ENCODE measurements around the gene TFDP2.

DNA sequence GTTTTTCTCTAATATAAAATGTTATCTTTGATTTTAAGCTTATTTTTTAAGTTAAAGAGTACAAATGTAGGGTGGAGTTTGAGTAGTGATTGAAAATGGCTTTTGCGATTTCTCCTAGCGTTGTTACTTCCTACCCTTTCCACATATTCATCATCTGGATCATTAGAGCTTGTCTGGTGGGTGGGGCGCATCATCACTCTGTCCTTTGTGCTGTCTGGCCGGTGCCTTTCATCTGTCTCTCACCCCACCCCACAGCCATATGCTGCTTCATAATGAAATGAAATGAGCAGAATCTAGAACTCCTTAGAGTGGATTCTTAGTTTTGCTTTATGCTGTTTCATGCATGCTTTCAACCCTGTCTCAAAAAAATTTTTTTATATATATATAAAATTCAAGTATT is 228.6 kb downstream of the TFDP2 start:
- TF ChIP-seq, protein P1, sequence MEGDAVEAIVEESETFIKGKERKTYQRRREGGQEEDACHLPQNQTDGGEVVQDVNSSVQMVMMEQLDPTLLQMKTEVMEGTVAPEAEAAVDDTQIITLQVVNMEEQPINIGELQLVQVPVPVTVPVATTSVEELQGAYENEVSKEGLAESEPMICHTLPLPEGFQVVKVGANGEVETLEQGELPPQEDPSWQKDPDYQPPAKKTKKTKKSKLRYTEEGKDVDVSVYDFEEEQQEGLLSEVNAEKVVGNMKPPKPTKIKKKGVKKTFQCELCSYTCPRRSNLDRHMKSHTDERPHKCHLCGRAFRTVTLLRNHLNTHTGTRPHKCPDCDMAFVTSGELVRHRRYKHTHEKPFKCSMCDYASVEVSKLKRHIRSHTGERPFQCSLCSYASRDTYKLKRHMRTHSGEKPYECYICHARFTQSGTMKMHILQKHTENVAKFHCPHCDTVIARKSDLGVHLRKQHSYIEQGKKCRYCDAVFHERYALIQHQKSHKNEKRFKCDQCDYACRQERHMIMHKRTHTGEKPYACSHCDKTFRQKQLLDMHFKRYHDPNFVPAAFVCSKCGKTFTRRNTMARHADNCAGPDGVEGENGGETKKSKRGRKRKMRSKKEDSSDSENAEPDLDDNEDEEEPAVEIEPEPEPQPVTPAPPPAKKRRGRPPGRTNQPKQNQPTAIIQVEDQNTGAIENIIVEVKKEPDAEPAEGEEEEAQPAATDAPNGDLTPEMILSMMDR (conservative IDR thresholded peaks at IDR 0.05; ENCODE audit: low read length), result no peak
- no peak for TF ChIP-seq EZH2phosphoT487 (IDR thresholded peaks at IDR 0.05; ENCODE audit: borderline replicate concordance)

Measured in Loucy (cell line).